HL-60 (cell line): ENCODE results near the gene PRKACB.

ENCODE experiments used
- DNase-seq, 2 experiments: peaks; one replicate each; pipeline ENCODE4 v3.0.0-alpha.2; 2010 to 2020; ENCODE audit warnings: low read depth in 1 of 2, low spot score in 1 of 2
- H3K27ac ChIP-seq: fragments of 250-450 bp; sonication (Bioruptor Pico); replicated peaks from 2 replicates; pipeline ENCODE4 v1.5.1; 2020; ENCODE audit warnings: mild to moderate bottlenecking, moderate library complexity
- H3K27me3 ChIP-seq: fragments of 250-450 bp; sonication (Bioruptor Pico); 2 replicates; pipeline ENCODE4 v1.5.1; 2021; ENCODE audit warnings: mild to moderate bottlenecking, moderate library complexity; ENCODE audit not compliant: insufficient read depth, poor library complexity, severe bottlenecking
- H3K4me3 ChIP-seq: replicated peaks from 2 replicates; pipeline ENCODE4 v1.5.1; 2011; ENCODE audit warnings: mild to moderate bottlenecking, control low read depth, low read length; ENCODE audit not compliant: insufficient read depth
- GABPA ChIP-seq: IDR thresholded peaks from 2 replicates; pipeline ENCODE4 v1.6.1; 2012; ENCODE audit warnings: low read depth
- POLR2AphosphoS5 ChIP-seq: IDR thresholded peaks from 2 replicates; pipeline ENCODE4 v1.6.1; 2012; ENCODE audit warnings: low read depth
- SPI1 ChIP-seq: IDR thresholded peaks from 2 replicates; pipeline ENCODE4 v1.6.1; 2012; ENCODE audit warnings: low read depth, mild to moderate bottlenecking, borderline replicate concordance
- TF ChIP-seq, protein P1 (sequence below): IDR thresholded peaks from 2 replicates; pipeline ENCODE4 v1.6.1; 2012; ENCODE audit warnings: low read depth; ENCODE audit not compliant: insufficient replicate concordance
- TF ChIP-seq, protein P2 (sequence below): IDR thresholded peaks from one replicate; pipeline ENCODE4 v1.5.1; 2011; ENCODE audit warnings: low read length, control low read depth, inconsistent platforms; ENCODE audit not compliant: insufficient read depth

PRKACB gene

DNA sequence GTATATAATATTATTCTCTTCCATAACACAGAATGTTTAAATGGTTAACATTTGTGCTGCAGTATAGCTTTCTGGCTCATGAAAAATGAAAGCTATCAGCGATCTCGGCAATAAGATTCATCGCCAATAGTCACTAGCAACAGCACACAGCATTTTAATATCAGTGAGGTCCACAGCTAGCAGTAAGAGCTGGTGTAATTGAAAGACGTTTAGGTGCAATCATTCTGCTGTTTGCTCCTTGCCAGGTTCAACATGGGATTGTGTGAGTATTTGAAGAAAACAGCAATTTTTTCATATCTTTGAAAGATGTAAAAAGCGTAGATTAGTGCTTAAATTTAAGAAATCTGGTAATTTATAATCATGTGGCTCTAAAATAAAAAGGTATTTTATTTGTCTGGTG, 20.1 kb downstream of the PRKACB start:
- no peak for TF ChIP-seq POLR2AphosphoS5
- TF ChIP-seq, protein P1, sequence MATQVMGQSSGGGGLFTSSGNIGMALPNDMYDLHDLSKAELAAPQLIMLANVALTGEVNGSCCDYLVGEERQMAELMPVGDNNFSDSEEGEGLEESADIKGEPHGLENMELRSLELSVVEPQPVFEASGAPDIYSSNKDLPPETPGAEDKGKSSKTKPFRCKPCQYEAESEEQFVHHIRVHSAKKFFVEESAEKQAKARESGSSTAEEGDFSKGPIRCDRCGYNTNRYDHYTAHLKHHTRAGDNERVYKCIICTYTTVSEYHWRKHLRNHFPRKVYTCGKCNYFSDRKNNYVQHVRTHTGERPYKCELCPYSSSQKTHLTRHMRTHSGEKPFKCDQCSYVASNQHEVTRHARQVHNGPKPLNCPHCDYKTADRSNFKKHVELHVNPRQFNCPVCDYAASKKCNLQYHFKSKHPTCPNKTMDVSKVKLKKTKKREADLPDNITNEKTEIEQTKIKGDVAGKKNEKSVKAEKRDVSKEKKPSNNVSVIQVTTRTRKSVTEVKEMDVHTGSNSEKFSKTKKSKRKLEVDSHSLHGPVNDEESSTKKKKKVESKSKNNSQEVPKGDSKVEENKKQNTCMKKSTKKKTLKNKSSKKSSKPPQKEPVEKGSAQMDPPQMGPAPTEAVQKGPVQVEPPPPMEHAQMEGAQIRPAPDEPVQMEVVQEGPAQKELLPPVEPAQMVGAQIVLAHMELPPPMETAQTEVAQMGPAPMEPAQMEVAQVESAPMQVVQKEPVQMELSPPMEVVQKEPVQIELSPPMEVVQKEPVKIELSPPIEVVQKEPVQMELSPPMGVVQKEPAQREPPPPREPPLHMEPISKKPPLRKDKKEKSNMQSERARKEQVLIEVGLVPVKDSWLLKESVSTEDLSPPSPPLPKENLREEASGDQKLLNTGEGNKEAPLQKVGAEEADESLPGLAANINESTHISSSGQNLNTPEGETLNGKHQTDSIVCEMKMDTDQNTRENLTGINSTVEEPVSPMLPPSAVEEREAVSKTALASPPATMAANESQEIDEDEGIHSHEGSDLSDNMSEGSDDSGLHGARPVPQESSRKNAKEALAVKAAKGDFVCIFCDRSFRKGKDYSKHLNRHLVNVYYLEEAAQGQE, result no peak
- no peak for TF ChIP-seq GABPA
- TF ChIP-seq SPI1, result no peak
- TF ChIP-seq, protein P2, sequence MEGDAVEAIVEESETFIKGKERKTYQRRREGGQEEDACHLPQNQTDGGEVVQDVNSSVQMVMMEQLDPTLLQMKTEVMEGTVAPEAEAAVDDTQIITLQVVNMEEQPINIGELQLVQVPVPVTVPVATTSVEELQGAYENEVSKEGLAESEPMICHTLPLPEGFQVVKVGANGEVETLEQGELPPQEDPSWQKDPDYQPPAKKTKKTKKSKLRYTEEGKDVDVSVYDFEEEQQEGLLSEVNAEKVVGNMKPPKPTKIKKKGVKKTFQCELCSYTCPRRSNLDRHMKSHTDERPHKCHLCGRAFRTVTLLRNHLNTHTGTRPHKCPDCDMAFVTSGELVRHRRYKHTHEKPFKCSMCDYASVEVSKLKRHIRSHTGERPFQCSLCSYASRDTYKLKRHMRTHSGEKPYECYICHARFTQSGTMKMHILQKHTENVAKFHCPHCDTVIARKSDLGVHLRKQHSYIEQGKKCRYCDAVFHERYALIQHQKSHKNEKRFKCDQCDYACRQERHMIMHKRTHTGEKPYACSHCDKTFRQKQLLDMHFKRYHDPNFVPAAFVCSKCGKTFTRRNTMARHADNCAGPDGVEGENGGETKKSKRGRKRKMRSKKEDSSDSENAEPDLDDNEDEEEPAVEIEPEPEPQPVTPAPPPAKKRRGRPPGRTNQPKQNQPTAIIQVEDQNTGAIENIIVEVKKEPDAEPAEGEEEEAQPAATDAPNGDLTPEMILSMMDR, result no peak
- H3K4me3 ChIP-seq, result no peak overlapping the region
- no peak for DNase-seq
- H3K27me3 ChIP-seq, result no peaks in the 10 kb centered on the region
- no peak overlapping the region for H3K27ac ChIP-seq

DNA sequence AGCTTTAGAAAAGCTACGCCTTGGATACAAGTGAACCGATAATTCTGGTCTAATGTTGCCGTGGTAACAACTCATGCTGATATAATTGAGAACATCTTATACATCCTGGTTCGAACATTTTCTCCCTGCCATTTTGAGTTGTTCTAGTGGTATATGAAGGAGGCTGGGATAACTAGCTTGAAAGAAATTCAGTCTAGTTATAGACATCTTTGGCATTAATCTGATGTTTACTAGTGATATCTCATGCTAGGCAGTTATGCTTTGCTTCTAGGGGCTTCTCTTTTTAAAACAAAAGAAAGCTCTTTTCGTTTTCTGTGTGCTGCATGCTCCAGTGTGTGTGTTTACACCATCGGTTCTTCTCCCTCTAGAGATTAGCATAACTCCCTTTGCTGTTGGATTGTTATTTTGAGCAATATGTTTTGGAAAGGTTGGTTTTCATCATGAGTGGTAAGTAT, 20.5 kb downstream of the PRKACB start:
- Histone ChIP-seq H3K27ac (no peak overlapping the region), H3K4me3 (no peak overlapping the region), H3K27me3 (no peaks in the 10 kb centered on the region)
- TF ChIP-seq SPI1, result no peak
- TF ChIP-seq, protein P1, result no peak
- no peak for TF ChIP-seq GABPA
- no peak for TF ChIP-seq POLR2AphosphoS5
- TF ChIP-seq, protein P2, result no peak
- DNase-seq, result no peak

DNA sequence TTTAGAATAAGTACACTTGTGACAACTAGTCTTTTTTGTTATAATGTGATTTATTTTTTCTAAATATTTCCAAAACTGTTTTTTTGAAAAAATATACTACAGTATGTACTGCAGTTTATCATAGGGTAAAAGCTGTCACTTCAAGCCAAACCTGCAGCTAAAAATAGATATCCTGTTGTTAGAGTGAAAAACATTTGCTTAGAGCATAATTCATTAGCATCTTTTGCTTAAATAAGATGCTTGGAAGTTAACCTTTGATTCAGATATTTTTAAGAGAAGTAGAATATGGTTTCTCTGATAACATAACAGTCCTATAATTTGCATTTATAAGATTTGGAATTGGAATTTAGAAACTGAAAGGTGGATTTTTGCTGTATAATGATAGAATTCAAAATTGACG, 21.5 kb downstream of the PRKACB start:
- Histone ChIP-seq H3K4me3 (no peak overlapping the region), H3K27me3 (no peaks in the 10 kb centered on the region), H3K27ac (no peak overlapping the region)
- no peak for DNase-seq
- TF ChIP-seq, protein P1, result no peak
- TF ChIP-seq SPI1, result no peak
- TF ChIP-seq POLR2AphosphoS5, result no peak
- TF ChIP-seq, protein P2, result no peak
- no peak for TF ChIP-seq GABPA
